Lung (tissue), 12 donors: ENCODE data around the gene SKIL. TPM values are rescaled to one million over a fixed set of nuclear protein-coding genes. Genes with fewer than 3 reads are reported as not detected.
"Not testable (repeated sequence)": the region's sequence is repeated elsewhere in the genome, so short reads cannot be mapped to it uniquely, and the experiment has no call there.

ENCODE experiments used
- ATAC-seq: fragments of 200-7000 bp; cut with Tn5 transposase; one replicate; pipeline ENCODE4 v1.9.1; 2020; ENCODE audit warnings: moderate number of reproducible peaks; ENCODE audit not compliant: insufficient read depth, low FRiP score
- DNase-seq, 3 donors: peaks; one replicate each; pipeline ENCODE4 v3.0.0-alpha.2; 2013 to 2017
- H3K27ac ChIP-seq, 2 donors: one replicate each; pipeline ENCODE4 v1.5.1; 2013; ENCODE audit warnings: mild to moderate bottlenecking in 2 of 2, moderate library complexity in 2 of 2, control low read depth in 1 of 2, inconsistent platforms in 1 of 2, low read depth in 1 of 2, low read length in 1 of 2
- H3K27me3 ChIP-seq, 3 donors: one replicate each; pipeline ENCODE4 v1.5.1; 2013; ENCODE audit warnings: low read length in 2 of 3; ENCODE audit not compliant: control insufficient read depth in 3 of 3, insufficient read depth in 3 of 3
- H3K36me3 ChIP-seq, 4 donors: one replicate each; pipeline ENCODE4 v1.5.1; 2013; ENCODE audit warnings: low read length in 4 of 4, mild to moderate bottlenecking in 1 of 4, moderate library complexity in 1 of 4; ENCODE audit not compliant: control insufficient read depth in 4 of 4, insufficient read depth in 4 of 4
- H3K4me1 ChIP-seq, 5 donors: one replicate each; pipeline ENCODE4 v1.5.1; 2013; ENCODE audit warnings: low read length in 5 of 5, mild to moderate bottlenecking in 2 of 5, moderate library complexity in 1 of 5; ENCODE audit not compliant: control insufficient read depth in 5 of 5, insufficient read depth in 5 of 5
- H3K4me3 ChIP-seq: one replicate; pipeline ENCODE4 v1.5.1; 2013; ENCODE audit warnings: mild to moderate bottlenecking, control low read depth, moderate library complexity
- H3K9ac ChIP-seq, 2 donors: one replicate each; pipeline ENCODE4 v1.5.1; 2013; ENCODE audit warnings: low read length in 2 of 2, control low read depth in 1 of 2; ENCODE audit not compliant: insufficient read depth in 1 of 2
- H3K9me3 ChIP-seq, 4 donors: one replicate each; pipeline ENCODE4 v1.5.1; 2013; ENCODE audit warnings: low read length in 3 of 4, mild to moderate bottlenecking in 1 of 4, moderate library complexity in 1 of 4; ENCODE audit not compliant: control insufficient read depth in 4 of 4, insufficient read depth in 3 of 4
- WGBS, 2 donors: extraction: QIAGEN DNeasy Blood & Tissue Kit; methylation state at CpG; one replicate each; pipeline ENCODE4 v1.1.7; 2013; 5-methylcytosine and 5-hydroxymethylcytosine counted together
- polyA plus RNA-seq, 2 donors: library from polyadenylated mRNA; stranded (reverse); fragments of 200-250 nt; gene quantifications; one replicate each; pipeline ENCODE4 v1.2.1, GENCODE V29; 2013
- total RNA-seq, 2 donors: library from RNA; depleted of rRNA in 1 of 2; stranded (reverse); fragments of >200 nt in 1 of 2; gene quantifications; one replicate each; pipeline ENCODE4 v1.2.1, GENCODE V29; 2014 to 2021
- TF ChIP-seq, protein P1 (sequence below): IDR thresholded peaks from 2 replicates; pipeline ENCODE4 v1.5.1; 2012; ENCODE audit warnings: mild to moderate bottlenecking; ENCODE audit errors: control extremely low read depth, extremely low read depth
- donor health status: control.
- donor health status: control.
- donor health status: Bipolar disorder and iron deficiency.
- donor health status: healthy.
- donor health status: DM: yes; HTN: yes; CAD: no.

The SKIL gene
- total and polyA plus RNA-seq, 4 donors: 16.5 to 110 (median 38.5) TPM

DNA sequence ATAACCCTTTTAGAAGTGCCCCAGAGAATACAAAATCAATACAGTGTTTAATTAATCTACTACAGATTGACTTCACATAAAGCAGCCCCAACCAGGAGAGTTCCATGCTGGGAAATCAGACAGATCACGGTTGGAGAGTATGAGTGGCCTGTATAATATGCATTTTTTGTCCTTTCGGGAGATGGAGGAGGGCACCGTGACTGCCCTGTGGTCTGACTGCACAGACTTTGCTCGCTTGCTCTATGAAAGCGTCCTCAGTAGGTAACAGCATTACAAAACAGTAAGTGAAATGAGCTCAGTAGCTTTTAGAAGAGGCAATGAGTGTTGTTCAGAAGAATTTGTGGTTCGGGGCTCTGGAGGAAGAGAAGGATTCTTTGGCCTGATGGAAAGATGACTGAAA, 34.2 kb upstream of the SKIL start:
- Histone ChIP-seq H3K9me3 (peaks cover 0 to 6% (median 0%) of the 10 kb centered on the region in 4 donors), H3K4me3 (no peak overlapping the region), H3K27ac (no peak overlapping the region), H3K9ac (no peak overlapping the region), H3K27me3 (no peaks in the 10 kb centered on the region), H3K4me1 (peaks cover 0 to 12% (median 0%) of the 10 kb centered on the region in 5 donors), H3K36me3 (no peaks in the 10 kb centered on the region)
- DNase-seq (no peak), ATAC-seq (no peak)
- WGBS, 2 donors: 93 to 97% methylated on average over 6 of the region's 6 CpGs
- TF ChIP-seq, protein P1, sequence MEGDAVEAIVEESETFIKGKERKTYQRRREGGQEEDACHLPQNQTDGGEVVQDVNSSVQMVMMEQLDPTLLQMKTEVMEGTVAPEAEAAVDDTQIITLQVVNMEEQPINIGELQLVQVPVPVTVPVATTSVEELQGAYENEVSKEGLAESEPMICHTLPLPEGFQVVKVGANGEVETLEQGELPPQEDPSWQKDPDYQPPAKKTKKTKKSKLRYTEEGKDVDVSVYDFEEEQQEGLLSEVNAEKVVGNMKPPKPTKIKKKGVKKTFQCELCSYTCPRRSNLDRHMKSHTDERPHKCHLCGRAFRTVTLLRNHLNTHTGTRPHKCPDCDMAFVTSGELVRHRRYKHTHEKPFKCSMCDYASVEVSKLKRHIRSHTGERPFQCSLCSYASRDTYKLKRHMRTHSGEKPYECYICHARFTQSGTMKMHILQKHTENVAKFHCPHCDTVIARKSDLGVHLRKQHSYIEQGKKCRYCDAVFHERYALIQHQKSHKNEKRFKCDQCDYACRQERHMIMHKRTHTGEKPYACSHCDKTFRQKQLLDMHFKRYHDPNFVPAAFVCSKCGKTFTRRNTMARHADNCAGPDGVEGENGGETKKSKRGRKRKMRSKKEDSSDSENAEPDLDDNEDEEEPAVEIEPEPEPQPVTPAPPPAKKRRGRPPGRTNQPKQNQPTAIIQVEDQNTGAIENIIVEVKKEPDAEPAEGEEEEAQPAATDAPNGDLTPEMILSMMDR: no peak

GRCh38 chr3:170324962-170325361, 32.6 kb upstream of the SKIL start:
- 89 to 96% methylated on average over 3 of the region's 3 CpGs for WGBS, 2 donors
- DNase-seq (no peak), ATAC-seq (no peak)
- peaks cover 0 to 12% (median 0%) of the 10 kb centered on the region in 5 donors for H3K4me1 ChIP-seq
- H3K9ac ChIP-seq: no peak overlapping the region
- TF ChIP-seq, protein P1: no peak
- no peak overlapping the region for H3K27ac ChIP-seq
- H3K36me3 ChIP-seq: no peaks in the 10 kb centered on the region
- no peak overlapping the region for H3K4me3 ChIP-seq
- peaks cover 0 to 8% (median 0%) of the 10 kb centered on the region in 4 donors for H3K9me3 ChIP-seq
- no peaks in the 10 kb centered on the region for H3K27me3 ChIP-seq

GRCh38 chr3:170327040-170327808, 30.3 kb upstream of the SKIL start:
- ATAC-seq (no peak), DNase-seq (no peak)
- Histone ChIP-seq H3K27ac (no peak overlapping the region), H3K4me1 (peaks cover 0 to 5% (median 0%) of the 10 kb centered on the region in 5 donors), H3K9me3 (peaks cover 0 to 8% (median 0%) of the 10 kb centered on the region in 4 donors), H3K27me3 (no peaks in the 10 kb centered on the region), H3K4me3 (no peak overlapping the region), H3K36me3 (no peaks in the 10 kb centered on the region), H3K9ac (no peak overlapping the region)
- WGBS, 2 donors: 93 to 96% methylated on average over 23 to 24 of the region's 24 CpGs
- TF ChIP-seq, protein P1: no peak

- not testable (repeated sequence) for H3K27ac ChIP-seq, H3K9me3 ChIP-seq, ATAC-seq, H3K9ac ChIP-seq, H3K4me1 ChIP-seq, H3K36me3 ChIP-seq, DNase-seq, H3K4me3 ChIP-seq, H3K27me3 ChIP-seq
- 95 to 98% methylated on average over 7 of the region's 7 CpGs for WGBS, 2 donors
These were observed 29.5 kb upstream of the SKIL start for GRCh38 chr3:170327868-170328548.
